Gastrocnemius medialis (tissue), 4 donors: ENCODE measurements around the gene LPCAT1. TPM values are rescaled to one million over a fixed set of nuclear protein-coding genes. Genes with fewer than 3 reads are reported as not detected.

Experiments used
- ATAC-seq, 2 donors: fragments of 150-250 bp; one replicate each; pipeline ENCODE4 v1.9.1; 2016
- DNase-seq, 2 donors: peaks; one replicate each; pipeline ENCODE4 v3.0.0-alpha.2; 2019
- H3K27ac ChIP-seq, 4 donors: fragments of 200-600 bp; sonication (generic); 1 replicate in 1 of 4; 2 replicates in 3 of 4; pipeline ENCODE4 v1.5.1; 2016 to 2018; ENCODE audit warnings: mild to moderate bottlenecking in 2 of 4, moderate library complexity in 1 of 4
- H3K27me3 ChIP-seq, 3 donors: fragments of 200-600 bp; sonication (generic) in 2 of 3; 1 replicate in 1 of 3; 2 replicates in 2 of 3; pipeline versions ENCODE4 v1.5.1 to v1.6.0; 2016 to 2019; ENCODE audit warnings: mild to moderate bottlenecking in 1 of 3, moderate library complexity in 1 of 3
- H3K36me3 ChIP-seq, 2 donors: fragments of 200-600 bp; sonication (generic) in 1 of 2; one replicate each; pipeline ENCODE4 v1.5.1; 2017 to 2018
- H3K4me1 ChIP-seq, 2 donors: fragments of 200-600 bp; sonication (generic) in 1 of 2; one replicate each; pipeline ENCODE4 v1.5.1; 2016 to 2017; ENCODE audit warnings: mild to moderate bottlenecking in 2 of 2
- H3K4me3 ChIP-seq, 4 donors: fragments of 200-600 bp; sonication (generic) in 3 of 4; 1 replicate in 1 of 4; 2 replicates in 3 of 4; pipeline ENCODE4 v1.5.1; 2016 to 2019; ENCODE audit warnings: mild to moderate bottlenecking in 2 of 4
- H3K9me3 ChIP-seq, 3 donors: fragments of 200-600 bp; sonication (generic) in 2 of 3; 1 replicate in 1 of 3; 2 replicates in 2 of 3; pipeline ENCODE4 v1.5.1; 2016 to 2019
- POLR2A ChIP-seq, 2 donors: fragments of 450-650 bp; IDR thresholded peaks; one replicate each; pipeline ENCODE4 v1.6.1; 2017; ENCODE audit warnings: antibody characterized with exemption in 2 of 2, mild to moderate bottlenecking in 2 of 2, moderate library complexity in 2 of 2
- in situ Hi-C, 4 donors: fragments of 200-750 bp; cut with MboI; loops; one replicate each; pipeline versions ENCODE4 v1.15.0 to v1.8.0; 2017; ENCODE audit warnings: low sequenced_read_pairs in 4 of 4
- intact Hi-C: fragments of 100-400 bp; cut with DNase I; formaldehyde crosslinking; loops from one replicate; pipeline ENCODE4 v1.15.1; 2023; ENCODE audit warnings: low total_unique reads
- total RNA-seq, 4 donors: library from RNA; depleted of rRNA; stranded (reverse); fragments of >200 nt; gene quantifications; one replicate each; pipeline versions ENCODE4 v1.1.0 to v1.2.3, GENCODE V29; 2016
- TF ChIP-seq, protein P1 (sequence below), 5 experiments: fragments of 450-650 bp in 3 of 5; fragments of 200-600 bp in 2 of 5; sonication (generic) in 2 of 5; IDR thresholded peaks in 4 of 5; conservative IDR thresholded peaks in 1 of 5; 1 replicate in 4 of 5; 2 replicates in 1 of 5; pipeline ENCODE4 v1.5.1; 2016 to 2019; ENCODE audit warnings: antibody characterized with exemption in 5 of 5, mild to moderate bottlenecking in 3 of 5, moderate library complexity in 3 of 5

The LPCAT1 gene
- total RNA-seq, 4 donors from 2014 or later = 1.4 to 9.2 (median 4.2) TPM

- Histone ChIP-seq H3K27ac (no peak overlapping the region), H3K27me3 (no peaks in the 10 kb centered on the region), H3K36me3 (no peaks in the 10 kb centered on the region), H3K9me3 (no peaks in the 10 kb centered on the region), H3K4me1 (no peaks in the 10 kb centered on the region), H3K4me3 (no peak overlapping the region)
- no peak for TF ChIP-seq POLR2A (IDR thresholded peaks at IDR 0.05)
- TF ChIP-seq, protein P1, sequence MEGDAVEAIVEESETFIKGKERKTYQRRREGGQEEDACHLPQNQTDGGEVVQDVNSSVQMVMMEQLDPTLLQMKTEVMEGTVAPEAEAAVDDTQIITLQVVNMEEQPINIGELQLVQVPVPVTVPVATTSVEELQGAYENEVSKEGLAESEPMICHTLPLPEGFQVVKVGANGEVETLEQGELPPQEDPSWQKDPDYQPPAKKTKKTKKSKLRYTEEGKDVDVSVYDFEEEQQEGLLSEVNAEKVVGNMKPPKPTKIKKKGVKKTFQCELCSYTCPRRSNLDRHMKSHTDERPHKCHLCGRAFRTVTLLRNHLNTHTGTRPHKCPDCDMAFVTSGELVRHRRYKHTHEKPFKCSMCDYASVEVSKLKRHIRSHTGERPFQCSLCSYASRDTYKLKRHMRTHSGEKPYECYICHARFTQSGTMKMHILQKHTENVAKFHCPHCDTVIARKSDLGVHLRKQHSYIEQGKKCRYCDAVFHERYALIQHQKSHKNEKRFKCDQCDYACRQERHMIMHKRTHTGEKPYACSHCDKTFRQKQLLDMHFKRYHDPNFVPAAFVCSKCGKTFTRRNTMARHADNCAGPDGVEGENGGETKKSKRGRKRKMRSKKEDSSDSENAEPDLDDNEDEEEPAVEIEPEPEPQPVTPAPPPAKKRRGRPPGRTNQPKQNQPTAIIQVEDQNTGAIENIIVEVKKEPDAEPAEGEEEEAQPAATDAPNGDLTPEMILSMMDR (IDR thresholded peaks at IDR 0.05 in 4 of 5, conservative IDR thresholded peaks at IDR 0.05 in 1 of 5) = no peak
- in situ Hi-C loops = no loop called here
- intact Hi-C loops = no loop called here
- no peak for ATAC-seq
- no peak for DNase-seq
Measured at GRCh38 chr5:1421521-1422341, 102.0 kb downstream of the LPCAT1 start.

DNA sequence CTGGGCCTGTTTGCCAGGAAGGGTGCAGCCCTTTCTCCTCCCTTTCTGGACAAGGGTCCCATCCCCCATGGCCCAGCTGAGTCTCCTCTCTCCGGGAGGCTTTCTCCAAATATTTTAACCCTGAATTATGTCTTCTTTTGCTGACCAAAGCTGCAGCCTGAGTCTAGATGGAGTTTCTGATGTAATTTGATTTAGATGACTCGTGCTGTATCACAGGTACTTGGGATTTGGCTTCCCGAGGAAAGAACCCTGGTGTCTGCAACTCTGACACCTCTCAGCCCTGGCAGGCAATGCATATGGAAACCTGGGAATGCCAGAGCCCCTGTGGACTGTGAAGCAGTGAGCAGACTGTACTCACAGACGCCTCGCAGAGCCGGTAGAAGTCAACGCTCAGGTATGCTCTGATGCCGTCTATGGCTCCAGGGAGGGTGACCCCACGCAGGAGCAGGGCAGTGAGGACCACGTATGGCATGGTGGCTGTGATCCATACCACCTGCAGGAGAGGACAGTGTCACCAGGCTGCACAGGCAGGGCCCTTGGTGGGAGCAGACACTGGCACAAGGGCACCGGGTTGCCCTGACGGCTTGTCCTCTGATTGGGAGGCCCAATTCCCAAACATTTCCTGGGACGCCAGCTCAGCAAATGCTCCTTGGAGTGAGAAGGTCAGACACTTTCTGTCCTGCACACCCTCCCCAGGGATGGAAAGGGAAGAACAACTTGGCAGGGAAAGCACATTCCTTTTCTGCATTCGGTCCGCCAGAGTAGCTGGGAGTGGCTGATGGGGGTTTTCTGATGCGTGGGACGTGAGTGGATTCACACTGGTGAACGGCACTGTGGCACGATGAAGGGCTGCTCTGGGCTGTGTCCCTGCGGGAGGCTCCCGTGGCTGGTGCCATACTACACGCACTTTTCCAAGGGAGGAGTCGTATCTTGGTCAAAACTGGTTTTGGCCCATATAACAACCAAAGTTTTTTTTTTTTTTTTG is 103.3 kb downstream of the LPCAT1 start:
- H3K4me3 ChIP-seq = no peak overlapping the region
- TF ChIP-seq, protein P1 (IDR thresholded peaks at IDR 0.05 in 4 of 5, conservative IDR thresholded peaks at IDR 0.05 in 1 of 5) = no peak
- TF ChIP-seq POLR2A (IDR thresholded peaks at IDR 0.05) = no peak
- H3K9me3 ChIP-seq = no peaks in the 10 kb centered on the region
- in situ Hi-C loops (no loop called here), intact Hi-C loops (no loop called here)
- H3K36me3 ChIP-seq = no peaks in the 10 kb centered on the region
- H3K27ac ChIP-seq = no peak overlapping the region
- H3K4me1 ChIP-seq = no peaks in the 10 kb centered on the region
- H3K27me3 ChIP-seq = no peaks in the 10 kb centered on the region
- DNase-seq = no peak
- ATAC-seq = no peak

DNA sequence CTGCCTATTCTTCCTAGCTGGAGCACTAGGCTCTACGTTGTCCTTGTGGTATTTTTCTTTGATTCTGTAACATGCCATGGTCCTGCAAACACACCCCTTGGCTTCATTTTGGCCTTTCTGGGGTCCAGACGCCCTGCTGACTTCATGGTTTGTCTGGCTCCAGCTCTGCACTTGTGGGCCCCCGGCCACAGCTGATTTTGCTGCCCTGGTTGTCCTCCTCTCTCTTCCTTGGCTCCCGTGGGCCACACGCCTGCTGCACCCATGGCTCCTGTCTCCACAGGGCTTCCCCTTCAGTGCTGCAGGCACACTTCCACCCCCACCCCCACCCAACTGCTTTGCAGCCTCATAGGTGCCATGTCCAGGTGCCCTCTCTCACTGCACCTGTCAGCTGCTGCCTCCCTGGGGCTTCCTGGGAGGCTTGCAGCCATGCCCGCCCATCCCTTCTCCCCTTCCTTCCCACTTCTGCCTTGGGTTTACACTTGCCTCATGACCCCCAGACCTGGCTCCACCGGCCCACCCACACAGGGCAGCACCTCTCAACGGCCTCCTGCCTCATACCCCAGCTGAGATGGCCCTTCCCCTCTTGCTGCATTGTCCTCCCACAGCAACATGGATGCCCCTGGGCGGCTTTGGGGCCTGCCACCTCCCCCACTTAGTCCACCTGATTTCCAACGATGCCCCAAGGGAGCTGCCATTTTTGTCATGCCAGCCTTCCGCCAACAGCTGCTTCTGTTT is 104.1 kb downstream of the LPCAT1 start:
- Histone ChIP-seq H3K4me3 (no peak overlapping the region), H3K4me1 (no peaks in the 10 kb centered on the region), H3K36me3 (no peaks in the 10 kb centered on the region), H3K27ac (no peak overlapping the region), H3K9me3 (no peaks in the 10 kb centered on the region), H3K27me3 (no peaks in the 10 kb centered on the region)
- DNase-seq (no peak), ATAC-seq (no peak)
- TF ChIP-seq, protein P1 (IDR thresholded peaks at IDR 0.05 in 4 of 5, conservative IDR thresholded peaks at IDR 0.05 in 1 of 5) = no peak
- no peak for TF ChIP-seq POLR2A (IDR thresholded peaks at IDR 0.05)
- in situ Hi-C loops = no loop called here
- intact Hi-C loops = no loop called here

GRCh38 chr5:1418921-1419280 is 104.9 kb downstream of the LPCAT1 start:
- Histone ChIP-seq H3K27me3 (peaks cover 0 to under 1% (median 0%) of the 10 kb centered on the region in 3 donors), H3K9me3 (no peaks in the 10 kb centered on the region), H3K27ac (no peak overlapping the region), H3K4me1 (no peaks in the 10 kb centered on the region), H3K4me3 (no peak overlapping the region), H3K36me3 (no peaks in the 10 kb centered on the region)
- intact Hi-C loops = no loop called here
- in situ Hi-C loops = no loop called here
- DNase-seq = no peak
- ATAC-seq = no peak
- TF ChIP-seq, protein P1 (IDR thresholded peaks at IDR 0.05 in 4 of 5, conservative IDR thresholded peaks at IDR 0.05 in 1 of 5) = no peak
- no peak for TF ChIP-seq POLR2A (IDR thresholded peaks at IDR 0.05)
